Right atrium auricular region (tissue), 2 donors: ENCODE measurements around the gene RTL10. TPM values are rescaled to one million over a fixed set of nuclear protein-coding genes. Genes with fewer than 3 reads are reported as not detected.

Source experiments
- DNase-seq: peaks from one replicate; pipeline ENCODE4 v3.0.0-alpha.2; 2019; ENCODE audit warnings: low spot score
- H3K27ac ChIP-seq, 2 donors: fragments of 200-600 bp; sonication (generic); 1 replicate in 1 of 2; 2 replicates in 1 of 2; pipeline ENCODE4 v1.5.1; 2016 to 2019
- H3K27me3 ChIP-seq, 2 donors: fragments of 200-600 bp; sonication (generic); one replicate each; pipeline versions ENCODE4 v1.5.1 to v1.6.0; 2017 to 2019
- H3K36me3 ChIP-seq: fragments of 200-600 bp; sonication (generic); one replicate; pipeline ENCODE4 v1.5.1; 2016
- H3K4me1 ChIP-seq, 2 donors: fragments of 200-600 bp; sonication (generic); one replicate each; pipeline versions ENCODE4 v1.5.1 to v1.6.0; 2017 to 2019
- H3K4me3 ChIP-seq, 2 donors: fragments of 200-600 bp; sonication (generic); 1 replicate in 1 of 2; 2 replicates in 1 of 2; pipeline ENCODE4 v1.5.1; 2017 to 2019; ENCODE audit warnings: mild to moderate bottlenecking in 1 of 2, moderate library complexity in 1 of 2
- H3K9me3 ChIP-seq, 2 donors: fragments of 200-600 bp; sonication (generic); one replicate each; pipeline ENCODE4 v1.5.1; 2019
- CTCF ChIP-seq, 2 donors: fragments of 200-600 bp; sonication (generic); IDR thresholded peaks; one replicate each; pipeline ENCODE4 v1.5.1; 2019; ENCODE audit warnings: antibody characterized with exemption in 2 of 2
- total RNA-seq, 2 donors: library from RNA; depleted of rRNA; stranded (reverse); fragments of >200 nt; gene quantifications; one replicate each; pipeline ENCODE4 v1.1.0, GENCODE V29; 2016

The RTL10 gene
- total RNA-seq, 2 donors from 2014 or later, result 7.9 to 8.1 TPM

- no peak for TF ChIP-seq CTCF (IDR thresholded peaks at IDR 0.05)
These were observed 47.3 kb downstream of the RTL10 start for GRCh38 chr22:19807161-19807913.

DNA sequence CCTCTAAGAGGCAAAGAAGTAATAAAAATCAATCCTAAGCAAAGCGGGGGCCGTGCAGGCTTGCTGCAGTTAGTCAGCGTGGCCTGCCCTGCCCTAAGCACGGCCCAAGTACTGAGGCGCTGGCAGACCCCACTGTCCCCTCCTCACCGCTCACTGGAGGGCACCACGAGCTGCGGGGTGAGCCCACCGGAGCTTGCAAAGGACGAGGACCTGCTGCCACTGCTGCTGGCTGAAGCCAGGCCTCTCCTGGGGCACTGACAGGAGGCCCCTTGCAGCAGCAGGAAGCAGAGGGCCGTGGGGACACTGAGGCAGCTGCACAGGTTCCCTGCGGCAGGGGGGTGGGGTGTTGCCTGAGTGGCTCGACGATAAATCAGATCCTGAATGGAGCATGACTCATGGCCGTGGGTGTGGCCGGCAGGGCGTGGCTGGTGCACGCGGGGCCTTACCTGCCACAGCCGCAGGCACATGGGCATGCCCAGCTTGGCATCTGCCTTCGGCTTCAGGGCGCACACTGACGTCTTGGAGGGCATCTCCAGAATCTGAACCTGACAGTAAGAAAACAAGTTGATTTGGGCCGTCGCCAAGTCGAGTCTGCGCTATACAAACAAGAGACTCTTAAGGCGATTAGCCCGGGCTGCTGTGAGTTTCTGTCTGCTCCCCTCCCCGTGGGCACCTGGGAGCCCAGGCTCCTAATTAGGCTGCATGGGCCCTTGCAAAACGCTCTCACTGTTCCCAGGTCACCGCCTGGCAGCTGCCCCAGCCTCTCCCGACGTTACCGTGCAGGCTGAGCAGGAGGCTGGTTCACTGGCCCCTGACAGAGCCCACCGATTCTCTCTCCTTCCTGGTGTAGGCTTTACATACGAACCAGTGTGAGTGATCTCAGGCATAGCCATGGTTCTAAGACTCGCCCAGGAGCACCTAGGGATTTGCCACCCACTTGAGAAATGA, 48.2 kb downstream of the RTL10 start:
- no peak for TF ChIP-seq CTCF (IDR thresholded peaks at IDR 0.05)
- Histone ChIP-seq H3K4me1 (no peaks in the 10 kb centered on the region), H3K9me3 (no peaks in the 10 kb centered on the region), H3K27me3 (no peaks in the 10 kb centered on the region), H3K27ac (no peak overlapping the region), H3K4me3 (no peak overlapping the region), H3K36me3 (no peaks in the 10 kb centered on the region)
- no peak for DNase-seq

More at GRCh38 chr22:19807161-19807913, 47.3 kb downstream of the RTL10 start:
- H3K36me3 ChIP-seq, result no peaks in the 10 kb centered on the region
- H3K27ac ChIP-seq, result no peak overlapping the region
- no peaks in the 10 kb centered on the region for H3K27me3 ChIP-seq
- H3K4me1 ChIP-seq, result peaks cover 0 to 4% of the 10 kb centered on the region in 2 donors
- no peak overlapping the region for H3K4me3 ChIP-seq
- no peaks in the 10 kb centered on the region for H3K9me3 ChIP-seq
- DNase-seq, result no peak

DNA sequence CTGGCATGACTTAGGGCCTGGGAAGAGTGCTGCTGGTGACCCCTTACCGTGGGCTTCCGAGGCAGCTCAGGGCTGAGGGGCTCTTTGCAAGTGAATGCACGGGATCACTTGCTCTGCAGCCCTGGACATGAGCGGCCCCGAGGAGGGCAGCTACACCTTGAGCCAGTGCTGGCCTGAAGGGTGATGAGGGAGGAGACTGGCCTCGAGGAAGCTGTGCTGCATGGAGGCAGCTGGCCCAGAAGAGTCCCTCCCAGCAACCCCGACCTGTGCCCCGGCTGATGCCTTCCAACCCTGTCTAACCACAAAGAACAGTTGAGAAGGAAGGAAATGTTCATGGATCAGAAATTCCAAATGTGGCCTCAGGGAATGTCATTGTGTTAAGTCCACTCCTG, 48.9 kb downstream of the RTL10 start:
- DNase-seq, result no peak
- H3K4me1 ChIP-seq, result no peaks in the 10 kb centered on the region
- no peak overlapping the region for H3K4me3 ChIP-seq
- no peak for TF ChIP-seq CTCF (IDR thresholded peaks at IDR 0.05)
- no peaks in the 10 kb centered on the region for H3K27me3 ChIP-seq
- no peaks in the 10 kb centered on the region for H3K9me3 ChIP-seq
- no peak overlapping the region for H3K27ac ChIP-seq
- H3K36me3 ChIP-seq, result no peaks in the 10 kb centered on the region

Other genes starting within 250 kb of the RTL10 start
- 100 to 1,000 TPM; 162 to 287 TPM for gene SEPTIN5, start 140.4 kb downstream of the RTL10 start, total RNA-seq
- 10 to 100 TPM; 25.8 to 34.7 TPM for gene GP1BB, start 131.3 kb downstream of the RTL10 start, total RNA-seq
- under 1 TPM in 1 of 2 donors, not detected in 1; 0.24 TPM for gene TBX1, start 94.1 kb downstream of the RTL10 start, total RNA-seq
- gene GNB1L, start within 50 bp of the RTL10 start, total RNA-seq, result 1 to 10 TPM; 2.6 to 4.7 TPM
- 100 to 1,000 TPM; 142 to 195 TPM for gene COMT, start 86.9 kb upstream of the RTL10 start, total RNA-seq
- 10 to 100 TPM; 16.2 to 18.4 TPM for gene TXNRD2, start 86.9 kb upstream of the RTL10 start, total RNA-seq
- 10 to 100 TPM; 16.7 to 35.8 TPM for gene ARVCF, start 161.9 kb upstream of the RTL10 start, total RNA-seq
- gene TANGO2, start 166.2 kb upstream of the RTL10 start, total RNA-seq, result 100 to 1,000 TPM in 1 of 2 donors, 10 to 100 TPM in 1; 95.2 to 101 TPM
- gene DGCR8, start 225.4 kb upstream of the RTL10 start, total RNA-seq, result 10 to 100 TPM in 1 of 2 donors, 1 to 10 TPM in 1; 8.3 to 12.1 TPM